OCI-M2 (cell line): ENCODE data around the gene ABLIM3.

Experiments used
- DNase-seq: peaks from one replicate; lab custom pipeline; 2025; ENCODE audit not compliant: unreplicated experiment; lab: John Stamatoyannopoulos, UW

ABLIM3 gene

GRCh38 chr5:149141224-149141956 lies at the start of gene ABLIM3:
TSS of gene ABLIM3 (plus strand) at chr5:149141493. CDS start at chr5:149142096, 603 bp downstream.
- DNase-seq, result no peak

- no peak for DNase-seq
Observed at GRCh38 chr5:149093625-149094024, 47.7 kb upstream of the ABLIM3 start.

- DNase-seq, result no peak
Observed at GRCh38 chr5:149094996-149095395, 46.3 kb upstream of the ABLIM3 start.

GRCh38 chr5:149099920-149100319 lies 41.4 kb upstream of the ABLIM3 start:
- no peak for DNase-seq

GRCh38 chr5:149100331-149100730 lies 41.0 kb upstream of the ABLIM3 start:
- DNase-seq, result no peak

GRCh38 chr5:149108651-149109280 lies 32.5 kb upstream of the ABLIM3 start:
- no peak for DNase-seq

GRCh38 chr5:149110406-149110805 lies 30.9 kb upstream of the ABLIM3 start:
- no peak for DNase-seq

- DNase-seq, result no peak
Observed at GRCh38 chr5:149113669-149114068, 27.6 kb upstream of the ABLIM3 start.

- DNase-seq, result no peak
Observed at GRCh38 chr5:149114403-149115312, 26.6 kb upstream of the ABLIM3 start.

GRCh38 chr5:149117970-149118369 lies 23.3 kb upstream of the ABLIM3 start:
- no peak for DNase-seq

- DNase-seq, result no peak
Observed at GRCh38 chr5:149118463-149118862, 22.8 kb upstream of the ABLIM3 start.

- DNase-seq, result no peak
Observed at GRCh38 chr5:149121145-149121544, 20.1 kb upstream of the ABLIM3 start.

- DNase-seq, result no peak
Observed at GRCh38 chr5:149123211-149123610, 18.1 kb upstream of the ABLIM3 start.

GRCh38 chr5:149125386-149125891 lies 15.9 kb upstream of the ABLIM3 start:
- DNase-seq, result no peak

GRCh38 chr5:149126906-149127305 lies 14.4 kb upstream of the ABLIM3 start:
- DNase-seq, result no peak

GRCh38 chr5:149127394-149127955 lies 13.8 kb upstream of the ABLIM3 start:
- no peak for DNase-seq

- no peak for DNase-seq
Observed at GRCh38 chr5:149128023-149128875, 13.0 kb upstream of the ABLIM3 start.

GRCh38 chr5:149129181-149129580 lies 12.1 kb upstream of the ABLIM3 start:
- DNase-seq, result no peak

GRCh38 chr5:149130121-149130914 lies 11.0 kb upstream of the ABLIM3 start:
- no peak for DNase-seq
